Thyroid gland (tissue), 4 donors: ENCODE data around the gene TMIGD2. TPM values are rescaled to one million over a fixed set of nuclear protein-coding genes. Genes with fewer than 3 reads are reported as not detected.

Experiments
- DNase-seq, 2 donors: peaks; one replicate each; pipeline ENCODE4 v3.0.0-alpha.2; 2019
- H3K27ac ChIP-seq, 3 donors: fragments of 200-600 bp; sonication (generic); 1 replicate in 2 of 3; 2 replicates in 1 of 3; pipeline ENCODE4 v1.5.1; 2016 to 2019; ENCODE audit warnings: mild to moderate bottlenecking in 1 of 3, moderate library complexity in 1 of 3
- H3K27me3 ChIP-seq: fragments of 200-600 bp; sonication (generic); one replicate; pipeline ENCODE4 v1.5.1; 2019
- H3K36me3 ChIP-seq, 2 donors: fragments of 200-600 bp; sonication (generic); one replicate each; pipeline ENCODE4 v1.5.1; 2016 to 2019
- H3K4me1 ChIP-seq, 2 donors: fragments of 200-600 bp; sonication (generic); one replicate each; pipeline ENCODE4 v1.5.1; 2017 to 2019
- H3K4me3 ChIP-seq, 3 donors: fragments of 200-600 bp; sonication (generic); replicated peaks in 1 of 3; 1 replicate in 2 of 3; 2 replicates in 1 of 3; pipeline ENCODE4 v1.5.1; 2016; ENCODE audit warnings: mild to moderate bottlenecking in 1 of 3
- H3K9me3 ChIP-seq: fragments of 200-600 bp; sonication (generic); one replicate; pipeline ENCODE4 v1.5.1; 2017
- POLR2A ChIP-seq, 2 donors: fragments of 450-650 bp; IDR thresholded peaks; one replicate each; pipeline ENCODE4 v1.6.1; 2017; ENCODE audit warnings: antibody characterized with exemption in 2 of 2, mild to moderate bottlenecking in 2 of 2, moderate library complexity in 1 of 2
- WGBS, 2 donors: methylation state at CpG; one replicate each; pipeline ENCODE4 v1.1.5; 2017; 5-methylcytosine and 5-hydroxymethylcytosine counted together
- intact Hi-C: fragments of 100-400 bp; cut with DNase I; formaldehyde crosslinking; loops from one replicate; pipeline ENCODE4 v1.15.1; 2023
- total RNA-seq, 4 donors: library from RNA; depleted of rRNA; stranded (reverse); fragments of >200 nt; gene quantifications; one replicate each; pipeline ENCODE4 v1.2.3, GENCODE V29; 2016
- TF ChIP-seq, protein P1 (sequence below), 6 experiments: fragments of 200-600 bp in 3 of 6; fragments of 450-650 bp in 3 of 6; sonication (generic) in 3 of 6; IDR thresholded peaks; one replicate each; pipeline ENCODE4 v1.5.1; 2016 to 2019; ENCODE audit warnings: antibody characterized with exemption in 6 of 6, mild to moderate bottlenecking in 2 of 6, inconsistent platforms in 1 of 6, moderate library complexity in 1 of 6

Gene TMIGD2
- total RNA-seq, 4 donors from 2014 or later = not detected

DNA sequence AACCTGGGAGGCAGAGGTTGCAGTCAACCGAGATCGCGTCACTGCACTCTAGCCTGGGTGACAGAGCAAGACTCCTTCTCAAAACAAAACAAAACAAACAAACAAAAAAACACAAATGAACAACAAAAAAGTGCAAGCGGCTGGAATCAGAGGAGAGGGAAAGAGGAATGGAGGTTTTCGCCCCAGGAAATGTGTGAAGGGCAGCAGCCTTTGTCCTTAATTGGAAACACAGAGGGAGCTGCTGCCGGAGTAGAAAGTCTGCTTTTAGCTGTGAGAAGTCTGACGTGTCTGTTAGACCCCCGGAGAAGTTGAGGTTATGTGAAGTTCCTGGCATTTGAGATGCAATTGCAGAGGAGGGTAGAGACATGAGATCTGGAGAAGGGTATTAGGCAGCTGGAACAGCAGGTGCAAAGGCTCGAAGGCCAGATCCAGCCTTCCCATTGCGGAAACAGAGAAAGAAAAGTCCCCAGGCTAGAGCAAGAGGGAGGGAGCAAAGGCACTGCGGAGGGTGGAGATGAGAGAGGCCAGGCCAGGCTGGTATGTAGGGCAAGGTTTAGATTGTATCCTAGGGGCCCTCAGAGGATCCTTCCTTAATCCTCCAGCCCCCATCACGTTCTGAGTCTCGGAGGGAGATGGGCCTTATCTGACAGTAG lies 473 bp downstream of the TMIGD2 start:
- Histone ChIP-seq H3K4me3 (no peak overlapping the region), H3K36me3 (no peaks in the 10 kb centered on the region), H3K27me3 (no peaks in the 10 kb centered on the region), H3K4me1 (no peaks in the 10 kb centered on the region), H3K27ac (no peak overlapping the region), H3K9me3 (no peaks in the 10 kb centered on the region)
- DNase-seq = no peak
- intact Hi-C loops = no loop called here
- WGBS, 2 donors = 51 to 56% methylated on average over 13 of the region's 13 CpGs
- TF ChIP-seq, protein P1, sequence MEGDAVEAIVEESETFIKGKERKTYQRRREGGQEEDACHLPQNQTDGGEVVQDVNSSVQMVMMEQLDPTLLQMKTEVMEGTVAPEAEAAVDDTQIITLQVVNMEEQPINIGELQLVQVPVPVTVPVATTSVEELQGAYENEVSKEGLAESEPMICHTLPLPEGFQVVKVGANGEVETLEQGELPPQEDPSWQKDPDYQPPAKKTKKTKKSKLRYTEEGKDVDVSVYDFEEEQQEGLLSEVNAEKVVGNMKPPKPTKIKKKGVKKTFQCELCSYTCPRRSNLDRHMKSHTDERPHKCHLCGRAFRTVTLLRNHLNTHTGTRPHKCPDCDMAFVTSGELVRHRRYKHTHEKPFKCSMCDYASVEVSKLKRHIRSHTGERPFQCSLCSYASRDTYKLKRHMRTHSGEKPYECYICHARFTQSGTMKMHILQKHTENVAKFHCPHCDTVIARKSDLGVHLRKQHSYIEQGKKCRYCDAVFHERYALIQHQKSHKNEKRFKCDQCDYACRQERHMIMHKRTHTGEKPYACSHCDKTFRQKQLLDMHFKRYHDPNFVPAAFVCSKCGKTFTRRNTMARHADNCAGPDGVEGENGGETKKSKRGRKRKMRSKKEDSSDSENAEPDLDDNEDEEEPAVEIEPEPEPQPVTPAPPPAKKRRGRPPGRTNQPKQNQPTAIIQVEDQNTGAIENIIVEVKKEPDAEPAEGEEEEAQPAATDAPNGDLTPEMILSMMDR (IDR thresholded peaks at IDR 0.05) = no peak
- TF ChIP-seq POLR2A (IDR thresholded peaks at IDR 0.05) = no peak

DNA sequence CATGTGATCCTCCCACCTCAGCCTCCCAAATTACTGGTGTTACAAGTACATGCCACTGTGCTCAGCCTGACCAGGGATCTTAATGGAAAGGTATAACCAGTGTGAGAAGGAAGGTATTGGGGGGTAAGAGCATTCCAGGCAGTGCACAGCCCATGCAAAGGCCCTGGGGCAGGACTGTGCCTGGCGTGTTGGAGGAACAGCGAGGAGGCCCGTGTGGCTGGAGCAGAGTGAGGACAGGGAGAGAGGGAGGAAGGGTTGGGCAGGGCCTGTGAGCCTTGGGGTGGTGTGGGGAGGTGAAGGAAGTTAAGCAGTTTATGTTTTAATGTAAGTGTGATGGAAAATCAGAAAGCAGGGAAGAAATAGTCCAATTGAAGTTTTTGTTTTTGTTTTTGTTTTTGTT lies 1.6 kb downstream of the TMIGD2 start:
- WGBS, 2 donors = 92% methylated on average over 3 of the region's 3 CpGs
- TF ChIP-seq, protein P1 (IDR thresholded peaks at IDR 0.05) = no peak
- no peak for TF ChIP-seq POLR2A (IDR thresholded peaks at IDR 0.05)
- Histone ChIP-seq H3K9me3 (no peaks in the 10 kb centered on the region), H3K4me3 (no peak overlapping the region), H3K27me3 (no peaks in the 10 kb centered on the region), H3K36me3 (no peaks in the 10 kb centered on the region), H3K27ac (no peak overlapping the region), H3K4me1 (no peaks in the 10 kb centered on the region)
- DNase-seq = no peak
- intact Hi-C loops = no loop called here

DNA sequence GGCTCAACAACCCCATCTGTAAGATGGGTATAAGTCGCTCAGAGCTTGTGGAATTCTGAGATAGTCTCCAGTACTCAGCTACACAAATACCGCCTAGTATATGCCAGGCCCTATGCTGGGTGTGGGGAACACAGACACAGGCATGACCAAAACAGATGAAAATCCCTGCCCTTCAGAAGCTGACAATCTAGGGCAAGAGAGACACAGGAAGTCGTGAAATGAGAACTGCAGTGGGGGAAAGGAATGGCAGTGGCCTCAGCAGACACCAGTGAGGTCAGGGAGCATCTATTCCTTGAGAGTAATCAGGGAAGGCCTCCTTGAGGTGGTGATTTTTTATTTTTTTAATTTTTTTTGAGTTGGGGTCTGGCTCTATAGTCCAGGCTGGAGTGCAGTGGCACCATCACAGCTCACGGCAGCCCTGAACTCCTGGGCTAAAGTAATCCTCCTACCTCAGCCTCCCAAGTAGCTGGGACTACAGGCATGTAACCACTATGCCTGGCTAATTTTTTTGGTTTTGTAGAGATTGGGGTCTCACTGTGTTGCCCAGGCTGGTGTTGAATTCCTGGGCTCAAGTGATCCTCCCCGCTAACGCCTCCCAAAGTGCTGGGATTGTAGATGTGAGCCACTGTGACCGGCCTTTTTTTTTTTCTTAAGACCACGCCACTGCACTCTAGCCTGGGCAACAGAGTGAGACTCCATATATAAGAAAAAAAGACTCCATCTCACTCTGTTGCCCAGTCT lies 3.2 kb downstream of the TMIGD2 start:
- TF ChIP-seq POLR2A (IDR thresholded peaks at IDR 0.05) = no peak
- TF ChIP-seq, protein P1 (IDR thresholded peaks at IDR 0.05) = no peak
- Histone ChIP-seq H3K36me3 (no peaks in the 10 kb centered on the region), H3K9me3 (no peaks in the 10 kb centered on the region), H3K27ac (no peak overlapping the region), H3K4me3 (no peak overlapping the region), H3K27me3 (no peaks in the 10 kb centered on the region), H3K4me1 (no peaks in the 10 kb centered on the region)
- WGBS, 2 donors = 80 to 85% methylated on average over 8 of the region's 8 CpGs
- intact Hi-C loops = no loop called here
- DNase-seq = no peak

DNA sequence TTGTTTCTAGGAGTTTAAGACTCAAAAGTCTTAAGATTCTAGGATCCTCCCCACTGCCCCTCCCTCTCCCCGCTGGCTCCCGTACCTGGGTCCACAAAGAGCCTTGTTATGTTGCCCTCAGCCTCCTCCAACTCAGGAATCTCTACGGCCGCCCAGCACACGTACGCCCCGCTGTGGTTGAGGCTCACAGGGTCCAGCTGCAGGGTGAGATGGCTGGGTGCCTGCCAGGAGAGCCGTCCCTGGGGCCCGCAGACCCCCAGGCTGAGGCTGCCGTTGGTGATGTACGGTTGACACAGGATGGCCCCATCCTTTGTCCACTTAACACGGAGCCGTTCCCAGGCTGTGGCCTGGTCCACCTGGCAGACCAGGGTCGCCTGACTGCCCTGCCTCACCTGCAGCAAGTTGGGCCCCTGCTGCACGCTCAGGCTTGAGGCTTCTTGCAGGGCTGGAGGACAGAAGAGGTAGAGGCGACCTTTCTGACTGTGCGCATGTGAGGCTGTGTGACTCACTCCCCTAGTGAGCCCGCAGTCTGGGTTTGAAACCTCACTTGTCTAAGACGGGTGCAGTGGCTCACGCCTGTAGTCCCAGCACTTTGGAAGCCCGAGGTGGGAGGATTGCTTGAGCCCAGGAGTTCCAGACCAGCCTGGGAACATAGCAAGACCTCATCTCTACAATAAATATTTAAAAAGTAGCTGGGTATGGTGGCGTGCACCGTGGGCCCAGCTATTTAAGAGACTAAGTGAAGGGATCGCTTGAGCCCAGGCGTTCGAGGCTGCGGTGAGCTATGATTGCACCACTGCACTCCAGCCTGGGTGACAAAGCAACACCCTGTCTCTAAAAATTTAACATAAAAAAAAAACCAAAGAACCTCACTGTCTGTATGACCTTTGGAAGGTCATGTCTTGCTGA lies 4.0 kb downstream of the TMIGD2 start:
- Histone ChIP-seq H3K9me3 (no peaks in the 10 kb centered on the region), H3K27ac (no peak overlapping the region), H3K4me1 (no peaks in the 10 kb centered on the region), H3K36me3 (no peaks in the 10 kb centered on the region), H3K4me3 (no peak overlapping the region), H3K27me3 (no peaks in the 10 kb centered on the region)
- TF ChIP-seq POLR2A (IDR thresholded peaks at IDR 0.05) = no peak
- TF ChIP-seq, protein P1 (IDR thresholded peaks at IDR 0.05) = no peak
- intact Hi-C loops = no loop called here
- 67 to 69% methylated on average over 18 to 26 of the region's 27 CpGs for WGBS, 2 donors
- no peak for DNase-seq
